ENCODE measurements around the gene NOL3.

NOL3 gene

DNA sequence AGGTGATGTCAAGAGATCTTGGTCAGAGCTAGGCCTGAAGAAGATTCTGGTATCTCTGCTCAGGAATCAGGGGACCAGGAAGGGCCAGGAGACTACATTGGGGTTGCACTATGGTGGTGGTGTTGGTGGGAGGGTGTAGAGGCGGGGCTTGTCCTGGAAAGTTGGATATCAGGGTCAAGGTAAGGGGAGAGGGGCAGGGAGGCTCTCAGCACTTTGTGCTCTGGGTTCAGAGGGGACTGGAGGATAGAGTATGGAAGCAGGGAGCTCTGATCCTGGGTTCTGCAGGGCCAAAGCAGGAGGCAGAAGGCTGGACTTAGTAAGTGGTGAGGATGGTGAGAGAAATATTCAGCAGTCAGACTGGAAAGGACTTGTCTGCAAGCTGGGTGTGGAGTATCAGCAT is 3.0 kb downstream of the NOL3 start:
- no peak for DNase-seq

DNA sequence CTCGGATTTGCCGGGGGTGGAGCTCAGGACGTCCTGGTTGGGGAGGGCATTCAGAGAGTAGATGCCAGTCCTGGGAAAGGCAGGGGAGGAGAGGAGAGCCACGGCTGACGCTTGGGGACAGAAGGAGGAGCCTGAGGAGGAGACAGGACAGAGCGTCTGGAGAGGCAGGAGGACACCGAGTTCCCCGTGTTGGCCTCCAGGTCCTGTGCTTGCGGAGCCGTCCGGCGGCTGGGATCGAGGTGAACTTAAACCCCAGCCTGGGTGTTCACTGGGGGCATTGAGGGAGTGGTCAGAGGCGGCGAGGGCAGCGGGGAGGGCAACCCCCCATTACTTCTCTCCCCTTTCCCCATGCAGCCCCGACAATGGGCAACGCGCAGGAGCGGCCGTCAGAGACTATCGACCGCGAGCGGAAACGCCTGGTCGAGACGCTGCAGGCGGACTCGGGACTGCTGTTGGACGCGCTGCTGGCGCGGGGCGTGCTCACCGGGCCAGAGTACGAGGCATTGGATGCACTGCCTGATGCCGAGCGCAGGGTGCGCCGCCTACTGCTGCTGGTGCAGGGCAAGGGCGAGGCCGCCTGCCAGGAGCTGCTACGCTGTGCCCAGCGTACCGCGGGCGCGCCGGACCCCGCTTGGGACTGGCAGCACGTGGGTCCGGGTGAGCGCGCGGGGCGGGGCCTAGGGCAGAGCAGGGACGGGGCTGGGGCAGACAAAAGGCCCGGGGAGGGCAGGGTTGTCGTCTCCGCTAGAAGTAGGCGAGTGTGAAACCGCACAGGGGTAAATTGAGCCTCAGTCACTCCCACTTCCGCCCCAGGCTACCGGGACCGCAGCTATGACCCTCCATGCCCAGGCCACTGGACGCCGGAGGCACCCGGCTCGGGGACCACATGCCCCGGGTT is 3.7 kb downstream of the NOL3 start:
- peak; percentile 42 to 64 for DNase-seq

DNA sequence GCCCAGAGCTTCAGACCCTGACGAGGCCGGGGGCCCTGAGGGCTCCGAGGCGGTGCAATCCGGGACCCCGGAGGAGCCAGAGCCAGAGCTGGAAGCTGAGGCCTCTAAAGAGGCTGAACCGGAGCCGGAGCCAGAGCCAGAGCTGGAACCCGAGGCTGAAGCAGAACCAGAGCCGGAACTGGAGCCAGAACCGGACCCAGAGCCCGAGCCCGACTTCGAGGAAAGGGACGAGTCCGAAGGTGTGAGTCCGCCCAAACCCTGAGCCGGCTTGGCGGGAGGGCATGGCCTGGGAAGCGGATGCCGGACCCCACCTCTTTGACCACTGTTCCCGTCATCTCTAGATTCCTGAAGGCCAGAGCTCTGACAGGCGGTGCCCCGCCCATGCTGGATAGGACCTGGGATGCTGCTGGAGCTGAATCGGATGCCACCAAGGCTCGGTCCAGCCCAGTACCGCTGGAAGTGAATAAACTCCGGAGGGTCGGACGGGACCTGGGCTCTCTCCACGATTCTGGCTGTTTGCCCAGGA is 4.4 kb downstream of the NOL3 start:
- no peak for DNase-seq

DNA sequence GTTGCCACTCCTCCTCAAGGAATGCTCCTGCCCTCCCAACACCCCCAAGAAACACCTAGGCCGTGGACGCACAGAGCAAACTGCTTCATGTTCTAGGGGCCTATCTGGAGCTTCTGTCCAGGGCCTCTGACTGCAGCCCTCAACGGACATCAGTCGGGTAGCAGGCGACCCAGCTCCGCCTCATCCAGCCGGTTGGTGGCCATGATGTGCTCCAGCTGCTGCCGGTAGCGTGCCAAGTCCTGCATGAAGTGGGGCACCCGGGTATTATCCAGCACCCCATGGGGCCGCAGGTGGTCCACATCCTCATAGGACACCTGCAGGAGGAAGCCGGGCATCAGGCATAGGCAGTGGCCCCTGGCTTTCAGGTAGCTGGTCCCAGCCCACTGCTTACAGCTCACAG is 6.3 kb downstream of the NOL3 start:
- DNase-seq = no peak

DNA sequence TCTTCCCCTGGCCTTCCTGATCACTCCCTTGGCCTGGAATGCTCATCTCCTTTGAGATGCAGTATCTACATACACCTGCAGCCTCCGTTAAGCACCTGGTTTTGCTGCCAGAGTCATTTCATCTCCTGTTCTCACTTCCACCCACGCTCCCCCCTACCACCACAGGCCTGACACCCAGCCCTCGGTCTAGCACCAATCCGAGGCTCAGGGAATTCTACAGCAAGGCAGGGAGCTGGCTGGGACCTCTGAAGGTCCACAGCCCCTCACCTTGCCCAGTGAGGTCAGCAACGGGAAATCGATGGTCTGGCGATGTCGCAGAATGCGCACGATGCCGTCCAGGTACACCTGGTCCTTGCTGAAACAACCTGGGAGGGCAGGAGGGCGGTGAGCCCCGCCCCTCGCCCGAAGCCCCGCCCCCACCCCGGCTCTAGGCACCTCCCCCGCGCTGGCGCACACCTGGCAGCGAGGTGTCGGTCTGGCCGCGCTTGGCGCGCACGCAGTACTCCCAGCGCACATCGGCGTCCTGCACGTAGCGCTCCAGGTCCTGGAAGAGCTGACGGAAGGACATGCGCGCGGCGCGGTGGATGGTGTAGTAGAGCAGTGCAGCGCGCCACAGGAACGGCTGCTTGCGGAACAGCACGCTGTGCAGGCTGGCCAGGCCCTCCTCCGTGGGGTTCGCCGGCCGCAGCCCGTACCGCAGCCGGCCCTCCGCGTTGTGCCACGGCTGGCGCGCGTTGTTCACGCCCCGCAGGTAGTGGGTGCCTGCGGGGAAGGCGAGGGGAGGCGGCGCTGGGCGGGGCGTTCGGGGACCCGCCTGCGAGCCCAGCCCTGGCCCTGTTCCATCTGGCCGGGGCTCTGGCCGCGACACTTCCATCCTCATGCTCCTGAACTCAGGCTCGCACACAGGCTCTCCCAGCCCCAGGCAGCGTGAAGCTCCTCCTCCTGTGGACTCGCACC is 7.7 kb downstream of the NOL3 start:
- peak; percentile 60 to 62 for DNase-seq

DNA sequence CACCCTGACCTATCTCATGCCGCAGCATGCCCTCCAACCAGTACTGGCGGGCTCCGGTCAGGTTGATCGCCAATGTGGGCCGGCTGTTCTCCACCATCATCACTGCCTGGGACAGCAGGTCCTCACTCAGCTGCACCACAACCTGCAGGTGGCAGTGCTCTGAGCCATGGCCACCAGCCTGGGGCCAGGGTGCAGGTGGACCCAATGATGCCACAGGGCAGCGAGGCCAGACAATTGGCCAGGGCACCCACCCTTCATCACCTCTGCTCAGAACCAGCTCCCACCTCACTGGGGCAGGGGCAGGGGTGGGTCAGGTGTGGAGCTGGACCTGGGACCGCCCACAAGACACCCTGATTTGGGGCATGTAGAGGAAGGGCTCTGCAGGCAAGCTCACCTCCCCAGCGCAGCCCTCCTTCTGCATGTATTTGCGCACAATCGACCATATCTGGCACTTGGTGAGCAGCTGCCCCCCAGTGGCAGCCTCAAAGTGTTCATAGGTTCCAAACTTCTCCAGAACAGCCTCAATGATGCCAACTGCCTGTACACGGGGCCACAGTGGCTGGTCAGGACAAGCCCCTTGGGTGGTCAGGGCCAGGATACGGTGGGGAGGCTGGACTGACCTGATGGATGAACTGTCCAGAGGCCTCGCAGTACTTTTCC is 9.2 kb downstream of the NOL3 start:
- DNase-seq = no peak

DNA sequence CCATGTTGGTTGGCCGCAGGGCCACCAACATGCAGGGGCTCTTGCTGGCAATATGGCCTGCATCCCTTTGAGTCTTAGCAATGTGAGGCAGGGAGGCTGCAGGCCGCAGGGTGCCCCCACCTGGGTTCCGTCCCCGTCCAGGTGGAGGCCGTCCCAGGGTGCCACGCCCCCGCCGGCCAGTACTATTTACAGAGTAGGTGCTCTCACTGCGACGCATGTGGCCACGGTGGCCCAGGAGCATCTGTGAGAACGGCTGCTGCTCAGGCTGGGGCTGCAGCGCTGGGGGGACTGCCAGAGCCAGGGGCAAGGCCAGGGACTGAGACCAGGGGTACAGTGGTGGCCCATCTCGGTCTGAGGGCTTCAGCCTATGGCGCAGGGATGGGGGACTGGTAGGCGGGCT is 9.8 kb downstream of the NOL3 start:
- no peak for DNase-seq

DNA sequence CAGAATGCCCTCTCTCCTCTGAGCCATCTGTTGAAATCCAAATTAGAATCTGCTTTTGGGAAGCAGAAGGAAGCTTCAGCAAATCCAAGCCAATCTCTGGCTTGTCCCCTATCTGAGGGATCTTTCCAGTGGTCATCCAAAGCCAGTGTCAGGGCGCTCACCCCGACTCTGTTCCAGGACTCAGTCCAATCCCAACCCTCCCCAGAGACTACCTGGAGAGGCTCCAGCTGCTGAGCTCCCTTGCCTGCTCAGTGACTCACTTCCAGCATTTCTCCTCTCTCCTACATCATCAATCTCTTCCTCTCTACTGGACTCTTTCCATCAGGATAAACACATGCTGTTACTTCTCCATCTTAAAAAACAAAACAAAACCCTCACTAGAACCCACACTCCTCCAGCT is 11.0 kb downstream of the NOL3 start:
- no peak for DNase-seq

DNA sequence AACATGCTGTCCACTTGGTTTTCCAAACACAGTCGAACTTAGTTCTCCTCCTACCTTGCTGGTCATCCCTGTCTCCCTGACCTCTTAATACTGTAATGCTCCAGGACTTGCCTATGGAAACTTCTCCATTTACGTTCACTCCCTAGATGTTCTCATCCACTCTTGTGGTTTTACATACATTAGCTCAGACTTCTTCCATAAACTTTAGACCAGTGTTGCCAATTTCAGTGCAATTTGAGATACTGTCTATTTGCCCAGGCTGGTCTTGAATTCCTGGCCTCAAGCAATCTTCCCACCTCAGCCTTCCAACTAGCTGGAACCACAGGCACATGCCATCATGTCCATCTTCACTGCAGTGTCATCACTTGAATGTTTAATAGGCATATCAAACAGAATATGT is 11.9 kb downstream of the NOL3 start:
- no peak for DNase-seq

DNA sequence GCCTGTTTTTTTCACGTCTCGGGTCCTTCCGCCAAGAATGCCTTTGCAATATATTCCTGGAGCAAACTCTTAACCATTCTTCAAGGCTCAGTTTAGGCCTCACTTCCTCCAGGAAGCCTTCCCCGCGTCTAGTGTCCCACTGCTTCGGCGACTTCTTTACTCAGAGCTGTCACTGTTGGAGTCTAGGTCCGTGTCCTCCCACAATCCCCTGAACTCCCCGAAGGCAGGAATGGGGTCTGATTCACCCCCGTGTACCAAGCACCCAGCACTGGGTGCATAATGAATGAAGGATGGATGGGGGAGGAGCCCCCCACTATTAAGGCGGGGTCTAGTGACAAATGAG is 12.9 kb downstream of the NOL3 start:
- DNase-seq = no peak

DNA sequence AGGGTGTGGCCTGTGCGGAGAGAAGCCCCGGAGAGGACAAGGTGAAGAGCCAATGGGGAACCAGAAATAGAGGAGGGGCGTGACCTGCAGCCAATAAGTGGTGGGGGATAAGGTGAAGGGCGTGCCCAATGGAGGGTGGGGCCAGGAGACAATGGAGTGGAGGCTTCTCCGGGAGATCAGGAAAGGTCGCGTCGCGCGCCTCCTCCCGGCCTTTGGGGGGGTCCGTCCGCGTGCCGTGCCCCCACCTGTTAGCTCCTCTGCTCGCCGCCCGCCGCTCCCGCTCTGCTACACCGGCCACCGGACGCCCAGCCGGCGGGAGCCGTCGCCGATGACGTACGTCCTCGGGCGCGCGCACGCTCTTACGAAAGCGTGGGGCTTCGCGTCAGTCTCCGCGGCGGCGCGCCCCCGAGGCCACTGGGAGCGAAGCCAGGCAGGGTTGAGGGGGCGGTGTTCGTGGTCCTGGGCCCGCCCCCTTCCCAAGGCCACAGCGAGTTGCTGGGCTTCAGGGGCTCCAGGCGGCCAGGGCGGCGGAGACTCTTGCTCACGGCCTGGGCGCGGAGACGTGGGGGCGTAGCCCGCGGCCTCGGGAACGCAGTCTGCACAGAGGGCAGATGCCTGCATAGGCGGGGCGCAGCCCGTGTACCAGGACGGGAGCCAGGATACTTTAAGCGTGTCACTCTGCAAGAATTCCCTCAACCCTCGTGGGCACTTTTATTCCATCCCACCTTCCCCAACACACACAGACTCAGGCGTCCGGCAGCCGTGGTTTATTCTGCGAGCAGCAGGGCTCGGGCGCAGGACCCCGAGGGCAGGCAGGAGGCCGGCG is 13.5 kb downstream of the NOL3 start, which contains the start of gene MATCAP1:
Gene MATCAP1 (minus strand): TSS at position 337 of the 826 bp plus-strand sequence. CDS start 3,353 bp downstream, outside the sequence.
- peak; percentile 90 for DNase-seq

DNA sequence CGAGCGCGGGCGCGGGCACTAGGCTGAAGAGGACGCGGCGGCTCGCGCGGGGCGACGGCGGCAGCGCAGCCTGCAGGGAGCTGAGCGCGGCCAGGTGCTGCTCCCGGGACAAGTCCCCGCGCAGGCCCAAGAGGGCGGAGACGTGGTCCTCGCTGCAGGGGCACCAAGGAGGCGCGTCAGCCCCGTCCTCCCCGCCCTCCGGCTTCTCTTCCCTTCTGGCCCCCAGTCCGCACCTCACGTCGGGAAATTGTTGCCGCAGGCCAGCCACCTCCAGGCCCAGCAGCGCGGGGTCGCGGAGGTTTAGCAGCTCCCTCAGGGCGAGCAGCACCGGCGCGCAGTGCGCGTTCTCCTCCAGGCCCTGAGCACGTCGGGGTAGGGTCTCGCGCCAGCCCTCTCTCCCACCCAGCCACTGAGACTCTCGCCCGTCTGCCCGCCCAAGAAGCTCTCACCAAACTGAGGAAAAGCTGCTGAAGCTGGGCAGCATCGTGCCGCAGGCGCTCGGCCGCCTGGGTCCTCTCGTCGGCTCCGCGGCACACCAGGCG is 14.2 kb downstream of the NOL3 start:
- peak in 1 of 2 experiments; percentile 64 for DNase-seq

DNA sequence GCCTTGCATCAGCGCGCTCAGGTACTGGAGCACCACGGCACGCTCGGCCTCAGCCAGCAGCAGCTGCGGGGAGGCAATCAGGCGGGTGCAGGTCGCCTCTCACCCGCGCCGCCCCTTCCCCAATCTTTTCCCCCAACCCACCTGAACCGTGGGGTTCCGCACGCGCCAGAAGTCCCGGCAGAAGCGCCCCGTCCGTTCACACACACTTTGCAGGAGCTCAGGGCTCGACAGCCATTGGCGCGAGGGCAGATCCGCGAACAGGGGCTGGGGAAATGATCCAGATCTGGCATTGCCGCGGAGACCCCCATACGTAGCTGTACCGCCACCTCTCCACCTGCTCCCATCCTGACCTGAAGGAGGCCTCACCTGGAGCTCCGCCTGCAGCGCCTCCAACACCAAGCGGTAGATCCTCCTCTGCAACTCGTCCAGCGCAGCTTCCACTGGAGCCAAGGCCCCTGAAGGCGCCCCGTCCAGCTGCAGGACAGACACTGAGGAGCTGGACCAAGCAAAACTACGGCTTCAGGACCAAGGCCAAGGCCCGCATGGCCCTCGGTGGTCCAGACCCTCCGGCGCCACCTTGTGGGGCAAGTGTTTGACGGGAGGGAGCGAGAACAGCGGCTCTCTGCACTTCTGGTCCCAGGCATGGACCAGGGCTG is 14.8 kb downstream of the NOL3 start:
- DNase-seq = peak; percentile 61 to 77

DNA sequence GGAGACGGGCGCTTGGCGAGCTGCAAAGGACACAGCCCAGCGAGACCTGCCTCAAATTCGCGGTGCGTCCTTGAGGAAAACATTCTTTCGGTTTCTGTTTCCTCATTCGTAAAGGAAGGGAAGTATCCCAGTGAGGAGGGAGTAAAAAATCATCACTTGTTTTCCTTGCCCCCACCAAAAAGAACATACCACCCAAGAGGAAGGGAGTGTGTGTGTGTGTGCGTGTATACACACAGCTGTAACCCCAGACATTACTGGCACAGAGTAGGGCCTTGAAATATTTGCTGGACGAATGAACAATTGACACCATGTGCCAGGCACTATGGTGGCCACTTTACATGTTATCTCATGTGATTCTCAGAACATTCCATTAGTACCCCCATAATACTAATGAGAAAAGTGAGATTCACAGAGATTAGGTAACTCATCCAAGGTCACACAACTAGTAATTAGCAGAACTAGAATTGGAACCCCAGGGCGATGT is 15.4 kb downstream of the NOL3 start:
- no peak for DNase-seq

DNA sequence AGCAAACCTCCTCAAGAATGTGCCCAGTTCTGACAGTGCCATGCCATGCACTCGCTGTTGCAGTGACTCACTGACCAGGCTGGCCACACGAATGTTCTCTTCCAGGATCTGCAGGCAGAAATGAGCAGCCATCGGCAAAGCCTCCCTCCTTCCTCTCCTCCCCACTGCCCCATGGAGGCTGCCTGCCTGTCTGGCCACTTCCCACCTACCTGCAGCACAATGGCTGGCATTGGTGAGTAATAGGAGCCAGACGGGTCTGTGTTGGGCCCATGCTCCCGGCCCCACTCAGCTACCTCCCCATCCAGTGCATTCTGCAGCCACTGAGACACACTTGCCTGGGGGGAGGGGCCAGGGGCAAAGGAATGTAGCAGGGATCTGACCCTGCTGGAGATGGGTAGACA is 16.2 kb downstream of the NOL3 start:
- DNase-seq = no peak

DNA sequence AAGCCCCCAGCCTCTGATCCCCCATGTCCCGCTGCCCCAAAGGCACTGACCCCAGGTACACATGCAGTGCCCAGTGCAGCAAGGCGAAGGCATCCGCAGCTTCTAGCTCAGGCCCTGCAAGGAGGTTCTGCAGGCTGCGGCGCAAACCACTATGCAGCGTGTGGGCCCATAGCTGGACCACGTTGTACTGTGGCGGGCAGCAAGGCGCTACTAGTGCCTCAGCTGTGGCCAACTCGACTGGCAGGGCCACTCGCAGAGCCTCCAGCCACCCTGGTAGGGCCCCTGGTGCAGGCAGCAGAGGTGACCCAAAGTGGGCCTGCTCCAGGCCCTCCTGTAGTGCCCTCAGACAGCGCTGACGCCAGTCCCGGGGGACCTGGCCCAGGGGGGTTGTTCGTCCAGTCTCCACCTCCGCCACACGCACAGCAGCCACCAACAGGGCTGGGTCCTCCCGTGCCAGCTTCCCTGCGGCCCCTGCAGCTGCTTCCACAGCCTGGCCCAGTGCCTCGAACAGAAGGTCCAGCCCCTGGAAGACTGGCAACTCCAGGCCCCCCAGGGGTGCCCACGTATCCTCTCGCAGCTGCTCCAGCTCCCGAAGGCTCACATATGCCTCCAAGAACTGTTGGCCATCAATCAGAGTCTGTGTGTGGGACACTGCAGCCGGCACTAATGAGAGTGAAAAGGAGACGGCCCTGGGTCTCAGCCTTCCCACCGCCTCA is 17.0 kb downstream of the NOL3 start:
- DNase-seq = no peak

DNA sequence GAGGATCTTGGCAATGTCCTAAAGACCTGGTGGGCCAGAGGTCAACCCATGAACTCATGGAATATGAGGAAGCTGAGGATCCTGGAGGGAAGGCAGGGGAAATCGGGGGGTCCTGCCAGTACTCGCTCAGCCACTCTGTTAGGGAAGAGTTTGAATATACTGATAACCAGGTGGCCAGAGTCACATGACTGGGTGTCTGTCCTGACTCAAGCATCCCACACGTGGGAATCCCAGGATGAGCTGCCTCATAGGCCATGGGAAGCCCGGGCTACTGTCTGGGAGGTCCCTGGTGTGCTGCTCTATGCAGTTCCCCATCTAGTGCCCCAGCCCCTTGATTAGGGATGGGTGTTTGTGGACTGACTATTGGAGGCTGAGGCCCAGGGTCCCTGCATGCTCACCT is 18.0 kb downstream of the NOL3 start:
- no peak for DNase-seq

DNA sequence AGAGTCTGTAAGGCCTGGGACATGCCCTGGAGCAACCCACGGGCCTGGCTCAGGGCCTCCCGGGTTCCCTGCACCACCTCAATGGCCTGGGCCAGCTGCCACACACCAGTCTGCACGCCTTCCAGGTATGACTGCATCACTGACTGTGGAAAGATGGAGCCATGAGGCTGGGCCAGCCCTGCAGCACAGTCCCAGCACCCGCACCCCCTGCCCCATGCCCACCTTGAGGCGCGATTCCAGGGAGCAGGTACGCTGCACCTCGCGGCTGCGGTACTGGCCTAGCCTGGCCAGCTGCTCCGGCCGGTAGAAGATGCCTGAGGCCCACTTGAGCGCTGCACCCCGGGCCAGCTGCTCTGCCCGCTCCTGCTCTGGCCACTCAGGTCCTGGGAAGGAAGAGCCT is 18.5 kb downstream of the NOL3 start:
- no peak for DNase-seq

DNA sequence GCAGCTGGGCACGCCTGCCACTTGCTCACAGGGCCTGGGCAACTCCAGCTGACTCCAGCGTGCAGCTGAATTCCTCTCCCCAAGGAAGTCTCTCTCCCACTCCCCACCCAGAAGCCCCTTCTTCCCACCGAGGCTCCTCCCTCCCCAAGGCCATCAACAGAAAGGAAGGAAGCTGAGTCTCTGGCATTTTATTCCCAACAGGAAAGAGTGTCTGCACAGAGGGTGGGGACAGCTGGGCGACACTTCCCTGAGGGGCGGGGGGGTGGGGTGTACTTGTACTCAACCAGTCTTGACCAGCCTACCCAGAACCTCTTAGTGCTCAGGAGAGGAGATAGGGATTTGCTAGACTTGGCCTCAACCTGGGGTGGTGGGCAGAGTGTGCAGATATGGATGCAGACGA is 19.7 kb downstream of the NOL3 start, which contains the start of gene EXOC3L1:
Gene EXOC3L1 (minus strand): TSS at position 96 of the 400 bp plus-strand sequence. CDS start 460 bp downstream, outside the sequence.
- no peak for DNase-seq

All from NCI-H1930 (cell line).